Stromal cell of bone marrow (primary cell): ENCODE results near the gene TMEM53.
A peak's percentile ranks its signal among the peaks of the same experiment; 100 is the strongest.

Experiments used
- DNase-seq: peaks from one replicate; pipeline ENCODE4 v3.0.0-alpha.2; 2012; ENCODE audit warnings: low read depth

TMEM53 gene

DNA sequence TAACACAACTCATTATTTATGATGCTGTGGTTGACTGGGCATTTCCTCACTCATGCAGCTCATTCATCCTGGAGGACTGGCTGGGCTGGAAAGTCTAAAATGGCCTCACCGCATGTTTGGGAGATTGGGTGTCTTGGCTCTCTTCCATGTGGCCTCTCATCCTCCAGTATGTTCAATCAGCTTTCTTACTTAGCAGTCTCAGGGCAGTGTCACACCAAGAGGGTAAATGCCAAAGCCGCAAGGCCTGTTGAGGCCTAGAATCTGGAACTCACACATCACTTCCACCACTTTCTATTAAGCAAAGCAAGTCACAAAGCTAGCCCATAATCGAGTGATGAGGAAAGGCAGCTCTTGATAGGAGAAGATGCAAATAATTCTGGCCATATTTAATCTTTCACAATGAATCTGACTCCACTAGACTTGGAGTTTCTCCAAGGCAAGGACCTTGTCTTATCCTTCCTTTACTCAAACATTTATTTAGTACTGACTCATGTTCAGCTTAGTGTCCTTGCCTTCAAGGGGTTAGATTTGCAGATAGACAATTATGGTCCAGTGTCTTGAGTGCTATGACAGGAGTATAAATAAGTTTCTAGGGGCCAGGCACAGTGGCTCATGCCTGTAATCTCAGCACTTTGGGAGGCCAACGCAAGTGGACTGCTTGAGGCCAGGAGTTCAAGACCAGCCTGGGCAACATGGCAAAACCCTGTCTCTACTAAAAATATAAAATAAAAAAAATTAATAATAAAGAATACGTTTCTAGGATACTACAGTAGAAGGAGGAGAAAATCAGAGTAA, 45.1 kb downstream of the TMEM53 start:
- DNase-seq: peak; percentile 80

DNA sequence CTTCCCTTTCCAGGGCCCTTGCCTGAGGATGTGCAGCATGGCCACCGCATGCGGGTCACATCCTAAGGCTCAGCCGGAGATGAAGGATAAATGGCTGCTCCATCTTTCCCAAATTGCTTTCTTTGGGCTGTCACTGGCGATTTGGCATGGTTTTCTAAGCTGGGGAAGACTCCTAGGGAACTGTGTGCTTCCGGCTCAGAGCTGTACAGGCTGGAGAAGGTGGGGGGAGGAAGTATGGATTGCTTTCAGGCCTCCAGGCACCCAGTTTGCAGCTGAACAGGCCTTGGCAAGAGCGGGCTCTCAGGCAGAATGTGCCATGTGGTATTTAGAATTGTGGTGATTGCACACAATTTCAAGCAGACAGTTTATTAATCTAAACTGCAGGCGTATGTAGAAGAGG, 48.9 kb downstream of the TMEM53 start:
- no peak for DNase-seq

DNA sequence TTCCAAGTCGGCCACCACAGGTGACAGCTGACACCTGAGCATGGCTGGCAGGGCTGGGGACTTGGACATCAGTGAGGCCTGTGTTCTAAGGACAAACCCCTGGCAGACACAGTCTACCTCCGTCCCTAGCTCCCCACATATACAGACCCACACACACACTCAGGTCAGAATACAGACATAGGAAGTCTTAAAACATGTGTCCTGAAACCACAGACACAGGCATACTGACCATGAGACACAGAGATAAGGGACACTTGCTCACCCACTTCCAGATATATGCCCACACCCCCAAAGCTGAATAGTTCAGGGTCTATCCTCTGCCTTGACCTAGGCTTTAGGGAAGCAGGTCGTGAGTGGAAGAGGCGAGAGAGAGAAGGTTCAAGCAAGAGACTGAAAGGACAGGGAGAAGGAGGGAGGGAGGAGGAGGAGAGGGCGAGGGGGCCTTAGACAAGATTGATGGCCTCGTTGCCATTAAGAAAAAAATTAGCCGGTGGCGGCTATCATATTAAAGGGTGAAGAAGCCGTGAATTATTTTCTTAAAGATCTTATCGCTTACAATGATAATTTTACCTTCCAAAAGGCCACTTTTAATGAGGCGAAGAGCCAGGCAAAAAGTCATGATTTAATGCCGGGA, 49.9 kb downstream of the TMEM53 start:
- no peak for DNase-seq

DNA sequence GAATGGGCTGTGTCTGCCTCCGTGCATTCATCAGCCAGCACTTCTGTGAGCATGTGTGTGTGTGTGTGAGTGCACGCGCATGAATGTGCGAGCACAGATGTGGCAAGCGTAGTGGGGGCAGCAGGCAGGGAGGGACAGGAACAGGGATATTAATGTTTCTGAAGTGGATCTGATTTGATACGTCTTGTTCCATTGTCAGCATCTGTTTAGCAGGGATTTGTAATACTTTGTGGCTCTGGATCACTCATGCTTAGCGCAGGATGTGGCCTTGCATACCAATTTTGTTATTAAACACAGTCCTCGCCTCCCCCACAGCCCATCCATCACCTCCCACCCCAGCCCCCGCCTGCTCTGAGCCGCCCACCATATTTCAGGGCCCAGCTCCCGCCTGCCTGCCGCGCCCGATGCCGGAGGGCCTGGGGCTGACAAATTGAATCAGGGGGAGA, 52.4 kb downstream of the TMEM53 start:
- no peak for DNase-seq

DNA sequence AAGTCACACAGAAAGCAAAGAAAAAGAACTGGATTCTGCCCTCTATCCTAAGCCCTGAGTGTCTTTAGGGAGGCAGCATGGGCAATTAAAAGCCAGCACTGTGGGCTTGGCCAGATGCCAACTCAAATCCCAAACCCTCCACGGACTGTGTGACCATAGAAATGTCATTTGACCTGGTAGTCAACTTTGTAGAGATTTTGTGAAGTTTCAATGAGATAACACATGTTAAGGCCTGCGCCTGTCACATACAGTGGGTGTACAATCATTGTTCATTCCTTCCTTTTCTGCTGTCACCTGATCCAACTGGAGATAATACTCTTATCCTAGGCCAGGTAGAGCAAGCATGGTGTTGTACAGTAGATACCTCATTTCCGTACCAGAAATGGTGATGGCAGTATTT, 54.2 kb downstream of the TMEM53 start:
- DNase-seq: no peak

DNA sequence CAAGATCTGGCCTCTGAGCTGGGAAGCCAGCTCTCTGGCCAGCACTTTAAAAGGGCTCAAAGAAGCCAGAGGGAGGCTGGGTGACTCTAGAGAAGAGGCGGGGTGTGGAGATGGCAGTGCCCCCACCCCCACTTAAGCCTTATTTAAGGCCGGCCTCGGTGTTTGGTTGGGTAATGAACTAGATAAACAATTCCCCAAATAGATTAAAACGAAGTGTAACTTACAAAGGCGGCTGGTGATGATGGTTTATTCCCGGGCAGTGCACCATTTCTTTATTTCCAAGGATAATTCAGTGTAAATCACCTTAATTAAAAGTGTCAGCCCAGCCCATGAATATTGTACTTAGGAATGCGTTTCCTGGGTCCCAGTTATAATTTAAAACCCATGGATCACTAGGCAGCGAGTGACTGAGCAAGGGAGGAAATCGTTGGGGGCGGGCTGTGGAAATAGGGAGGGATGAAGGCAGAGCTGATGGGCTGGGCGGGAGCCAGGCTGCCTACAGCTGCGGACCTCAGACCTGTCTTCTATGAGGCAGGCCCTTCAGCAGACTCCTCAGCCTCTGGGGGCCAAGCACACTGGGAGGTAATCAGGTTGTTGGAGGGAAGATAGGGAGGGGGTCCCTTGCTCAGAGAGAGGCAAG, 54.9 kb downstream of the TMEM53 start:
- no peak for DNase-seq

DNA sequence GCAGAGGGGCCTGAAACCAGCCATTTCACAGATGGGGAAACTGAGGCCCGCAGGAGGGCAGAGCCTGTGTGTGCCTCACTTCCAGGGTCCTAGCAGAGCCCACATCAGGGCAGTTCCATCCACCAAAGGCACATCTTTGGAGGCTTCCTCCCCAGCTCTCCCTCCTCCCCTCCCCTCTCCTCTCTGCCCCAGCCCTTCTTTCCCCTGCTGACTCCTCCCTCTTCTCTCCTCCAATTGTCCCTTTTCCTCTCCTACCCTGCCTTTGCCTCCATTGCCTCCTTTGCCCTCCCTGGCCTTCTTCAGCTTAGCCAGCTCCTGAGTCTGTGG, 56.6 kb downstream of the TMEM53 start:
- DNase-seq: no peak

DNA sequence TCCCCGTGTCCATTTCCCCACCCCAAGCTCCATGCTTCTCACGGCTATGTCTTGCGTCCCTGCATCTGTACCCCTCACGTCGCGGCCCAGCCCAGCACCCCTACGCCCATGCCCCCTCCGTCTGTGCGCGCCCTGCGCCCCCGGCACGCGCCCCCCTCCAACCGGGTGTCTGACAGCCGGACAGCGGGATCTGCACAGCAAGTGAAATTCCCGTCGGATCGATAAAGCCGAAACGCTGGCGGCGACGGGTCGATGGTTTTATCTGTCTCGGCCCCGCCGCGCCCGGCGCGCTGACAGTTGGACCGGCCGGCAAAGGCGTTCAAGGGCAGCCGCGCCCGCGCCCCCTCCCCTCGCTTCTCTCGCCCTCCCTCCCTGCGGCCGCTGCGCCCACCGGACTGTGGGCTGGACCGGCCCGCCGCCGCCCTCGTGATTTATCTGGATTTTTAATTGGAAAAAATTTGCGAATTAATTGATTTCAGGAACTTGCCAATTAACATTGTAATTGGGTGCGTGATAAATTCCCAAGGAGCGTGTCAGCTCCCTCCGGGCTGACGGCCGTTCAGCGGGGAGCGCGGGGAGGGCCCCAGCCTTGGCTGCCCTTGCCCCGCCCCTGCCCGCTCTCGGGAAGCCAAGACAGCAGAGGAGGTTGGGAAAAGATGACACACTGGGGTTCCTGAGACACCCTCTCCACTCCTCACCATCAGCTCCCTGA, 57.1 kb downstream of the TMEM53 start:
- no peak for DNase-seq

DNA sequence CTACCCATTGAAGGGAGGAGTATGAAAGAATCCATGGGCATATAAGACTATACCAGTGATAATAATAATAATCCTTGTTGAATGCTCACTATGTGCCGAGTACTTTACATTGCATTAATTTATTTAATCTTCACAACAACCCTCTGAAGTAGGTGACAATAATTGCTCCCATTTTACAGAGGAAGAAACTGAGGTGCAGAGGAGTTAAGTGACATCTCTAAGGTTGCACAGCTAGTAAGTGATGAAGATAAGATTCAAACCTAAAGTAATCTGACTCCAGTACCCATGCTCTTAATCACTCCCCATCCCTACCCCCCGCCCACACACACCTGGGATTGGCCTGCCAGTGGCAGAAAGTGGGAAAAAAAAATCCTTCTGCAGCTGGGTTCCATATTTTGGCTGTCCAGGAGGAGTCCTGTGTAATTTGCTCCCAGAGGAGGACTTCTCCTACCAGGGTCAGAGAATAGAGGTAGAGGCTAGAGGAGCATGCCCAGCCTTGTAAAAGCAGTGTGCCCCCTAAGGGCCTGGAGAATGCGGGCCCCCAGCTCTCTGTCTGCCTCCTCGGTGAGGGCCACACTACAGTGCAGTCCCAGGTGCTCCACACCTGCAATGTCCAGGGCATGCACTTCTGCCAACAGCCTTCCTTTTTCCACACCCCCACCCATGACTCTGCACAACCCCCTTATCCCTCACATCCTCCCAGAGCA, 57.8 kb downstream of the TMEM53 start:
- no peak for DNase-seq

DNA sequence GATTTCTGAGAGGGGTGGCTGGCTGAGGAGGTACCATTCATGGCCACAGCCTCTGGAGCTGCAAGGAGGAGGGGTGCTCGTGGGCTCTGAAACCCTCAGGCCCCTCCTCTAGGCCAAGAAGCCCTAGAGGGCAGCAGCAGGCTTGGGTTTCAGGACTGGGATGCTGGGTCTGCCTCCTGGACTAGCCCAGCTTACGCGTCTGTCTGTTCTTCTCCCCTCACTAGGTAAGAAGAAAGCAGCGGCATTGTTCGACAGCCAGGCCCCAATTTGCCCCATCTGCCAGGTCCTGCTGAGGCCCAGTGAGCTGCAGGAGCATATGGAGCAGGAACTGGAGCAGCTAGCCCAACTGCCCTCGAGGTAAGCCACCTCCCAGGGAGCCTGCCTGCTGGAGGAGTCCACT, 60.3 kb downstream of the TMEM53 start:
- no peak for DNase-seq

DNA sequence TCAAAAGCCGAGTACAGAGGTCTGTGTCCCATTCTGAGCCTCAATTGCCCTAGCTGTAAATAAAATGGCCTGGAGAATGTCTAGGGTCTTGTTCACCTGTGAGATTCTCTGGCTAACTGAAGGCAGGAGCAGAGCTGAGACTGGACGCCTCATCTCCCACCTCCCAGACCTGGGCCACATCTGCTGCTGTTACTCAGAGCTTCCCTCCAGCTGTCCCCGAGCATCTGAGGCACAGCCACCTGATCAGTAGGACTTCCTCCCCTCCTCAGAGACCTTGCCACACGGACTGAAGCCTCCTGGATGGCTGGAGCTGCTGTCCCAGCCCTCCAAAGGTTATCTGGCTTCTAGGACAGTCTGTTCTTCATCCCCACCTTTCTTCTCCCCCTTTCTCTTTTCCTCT, 62.4 kb downstream of the TMEM53 start:
- no peak for DNase-seq

DNA sequence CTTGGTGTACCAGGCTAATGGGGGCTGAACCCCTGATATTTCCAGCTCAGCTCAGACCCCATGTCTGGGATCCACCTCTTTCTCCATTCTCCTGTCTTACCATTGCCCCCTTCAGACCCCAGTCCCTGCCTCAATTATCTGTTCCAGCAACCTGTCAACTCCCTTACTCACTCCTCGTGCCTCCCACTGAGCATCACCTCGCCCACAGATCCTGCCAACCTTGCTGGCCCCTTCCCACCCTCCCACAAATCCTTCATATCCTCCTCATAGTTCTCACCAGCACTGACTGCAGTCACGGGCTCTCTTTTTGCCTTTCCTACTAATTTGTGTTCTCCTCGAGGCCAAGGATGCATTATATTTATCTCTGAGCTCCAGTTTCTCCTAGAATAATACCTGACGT, 62.9 kb downstream of the TMEM53 start:
- DNase-seq: no peak

DNA sequence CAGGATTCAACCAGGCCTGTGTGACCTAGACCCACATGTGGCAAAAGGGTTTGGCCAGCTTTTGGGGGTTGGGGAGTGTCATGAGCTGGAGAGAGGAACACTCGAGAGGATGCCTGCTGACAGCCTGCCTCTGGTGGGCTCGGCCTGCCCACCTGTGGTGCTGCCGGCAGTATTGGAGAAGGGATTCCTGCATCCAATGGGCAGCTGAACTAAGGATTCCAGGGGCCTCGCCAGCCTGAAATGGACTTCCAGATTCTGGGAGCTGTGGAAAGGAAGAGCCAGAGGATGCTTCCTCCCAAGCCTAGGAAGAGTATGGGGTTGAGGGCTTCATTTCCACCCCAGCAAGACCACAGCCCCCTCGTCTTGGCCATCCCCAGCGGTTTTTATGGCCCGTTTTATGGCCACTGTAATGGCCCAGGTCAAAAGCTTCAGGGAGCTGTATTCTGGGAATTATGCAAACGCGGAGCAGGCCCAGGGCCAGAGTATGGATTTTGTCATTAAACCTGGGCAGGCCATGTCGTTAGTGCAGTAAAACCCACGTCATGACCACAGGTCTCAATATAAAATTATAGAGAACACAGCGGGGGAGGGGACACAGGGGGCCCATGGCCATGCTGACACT, 63.6 kb downstream of the TMEM53 start:
- DNase-seq: no peak

DNA sequence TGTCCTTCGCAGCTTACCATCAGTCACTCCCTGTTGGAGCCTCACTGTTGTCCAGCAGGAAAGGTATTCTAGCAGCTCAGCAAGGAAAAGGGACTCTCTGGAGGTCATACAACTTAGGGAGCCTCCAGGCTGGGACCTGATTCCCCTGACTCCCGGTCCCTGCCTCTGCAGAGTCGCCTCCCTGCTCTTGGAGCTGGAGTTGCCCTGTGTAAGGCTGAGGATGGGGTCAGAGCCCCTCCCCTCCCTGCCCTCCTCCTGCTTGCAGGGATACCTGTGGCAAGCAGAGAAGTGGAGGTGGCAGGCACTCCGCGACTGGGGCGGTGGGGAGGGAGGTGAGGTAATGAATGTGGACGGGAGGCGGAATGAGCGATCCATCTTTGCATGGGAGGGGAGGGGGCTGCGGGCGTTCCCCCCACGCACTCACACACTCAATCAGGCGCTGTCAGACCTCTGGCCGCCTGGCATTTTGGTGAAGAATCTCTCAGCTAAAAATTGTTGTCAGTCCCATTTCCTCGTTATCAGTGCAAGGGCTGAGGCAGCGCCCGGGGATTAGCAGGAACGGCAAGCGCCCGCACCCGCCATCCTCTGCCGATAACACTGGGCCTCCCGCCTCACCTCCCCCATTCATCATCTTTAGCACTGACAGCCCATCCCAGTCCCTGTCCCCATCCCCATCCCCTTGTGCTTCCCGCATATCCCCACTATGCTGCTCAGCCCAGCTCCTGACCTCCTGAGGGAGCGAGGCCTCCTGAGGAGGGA, 64.3 kb downstream of the TMEM53 start:
- DNase-seq: no peak

DNA sequence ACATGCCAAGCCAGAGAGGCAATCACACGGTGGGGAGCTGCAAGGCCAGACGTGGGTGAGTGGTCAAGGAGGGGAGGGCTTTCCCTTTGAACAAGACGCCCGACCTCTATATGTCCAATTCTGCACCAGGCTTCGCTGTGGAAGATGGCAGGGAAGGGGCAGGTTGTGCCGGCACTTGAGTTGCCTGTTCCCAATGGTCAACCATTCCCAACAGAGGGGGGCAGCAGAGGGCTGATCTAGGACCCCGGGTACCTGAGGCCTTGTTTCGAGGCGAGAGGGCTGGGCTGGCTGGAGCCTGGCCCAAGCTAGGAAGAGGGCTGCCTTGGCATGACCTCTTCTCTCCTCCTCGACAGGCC, 64.9 kb downstream of the TMEM53 start:
- no peak for DNase-seq

DNA sequence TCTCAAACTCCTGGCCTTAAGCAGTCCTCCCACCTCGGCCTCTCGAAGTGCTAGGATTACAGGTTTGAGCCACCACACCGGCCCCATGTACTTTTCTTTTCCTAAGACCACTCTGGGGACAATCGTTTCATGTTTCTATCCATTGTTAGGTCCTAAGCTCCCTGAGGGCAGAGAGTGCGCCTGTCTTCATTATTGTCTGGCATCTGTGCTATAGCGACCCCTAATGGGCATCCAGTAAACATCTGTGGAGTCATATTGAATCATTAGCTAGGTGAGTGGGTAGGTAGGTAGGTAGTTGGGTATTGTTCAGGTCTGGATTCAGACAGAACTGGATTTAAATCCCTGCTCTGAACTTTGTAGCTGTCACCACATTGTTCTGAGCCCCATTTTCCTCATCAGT, 66.1 kb downstream of the TMEM53 start:
- no peak for DNase-seq

DNA sequence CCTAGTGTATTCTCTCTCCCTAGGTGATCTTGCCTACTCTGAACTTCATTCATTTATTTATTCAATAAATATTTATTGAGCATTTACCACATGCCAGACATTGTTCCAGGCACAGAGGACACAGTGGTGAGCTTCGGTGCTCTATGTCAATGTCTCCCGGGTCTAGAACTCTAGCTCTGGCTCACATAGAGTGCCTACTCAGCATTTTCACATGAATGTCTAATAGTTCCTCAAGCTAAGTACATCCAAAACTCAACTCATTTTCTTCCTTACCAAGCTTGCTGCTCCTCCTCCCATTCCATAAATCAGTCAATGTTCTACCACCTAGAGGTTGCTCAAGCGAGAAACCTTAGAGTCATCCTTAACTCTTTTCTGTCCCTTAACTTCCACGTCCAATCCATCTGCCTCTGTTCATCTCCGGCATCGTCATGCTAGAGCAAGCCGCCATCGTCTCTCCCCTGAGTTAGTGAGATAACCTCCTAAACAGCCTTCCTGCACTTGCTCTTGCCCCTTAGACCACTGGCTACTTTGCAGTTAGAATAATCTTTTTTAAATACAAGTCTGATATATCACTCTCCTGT, 67.5 kb downstream of the TMEM53 start:
- DNase-seq: no peak

DNA sequence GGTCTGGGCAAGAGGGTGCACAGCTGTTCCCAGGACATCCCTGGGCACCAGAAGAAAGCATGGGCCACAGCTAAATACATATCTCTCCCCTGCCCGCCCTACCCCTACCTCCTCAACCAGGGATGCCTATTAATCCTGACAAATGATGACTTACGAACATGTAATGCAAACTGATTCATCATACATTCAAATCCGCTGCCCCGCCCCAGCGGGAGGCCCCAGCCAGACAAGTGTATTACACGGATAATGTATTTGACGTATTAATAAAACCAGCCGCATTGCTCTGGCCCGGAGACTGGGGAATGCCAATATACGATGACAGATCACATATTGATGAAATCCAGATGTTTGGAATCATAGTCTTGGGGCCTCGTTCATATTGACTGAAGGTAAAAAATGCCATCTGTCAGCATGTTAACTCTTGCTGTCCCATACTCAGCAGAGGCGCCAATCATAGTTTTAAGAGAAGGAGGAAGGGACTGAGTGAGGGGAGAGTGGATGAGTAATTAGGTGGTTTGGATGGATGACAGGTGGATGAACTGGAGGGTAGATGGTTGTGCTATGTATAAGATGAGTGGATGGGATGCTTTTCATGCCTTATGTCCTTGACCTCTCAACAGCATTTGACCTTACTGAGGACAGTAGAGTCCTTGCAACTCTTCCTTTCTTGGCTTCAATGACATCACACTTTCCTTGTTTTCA, 68.2 kb downstream of the TMEM53 start:
- peak; percentile 9 for DNase-seq

DNA sequence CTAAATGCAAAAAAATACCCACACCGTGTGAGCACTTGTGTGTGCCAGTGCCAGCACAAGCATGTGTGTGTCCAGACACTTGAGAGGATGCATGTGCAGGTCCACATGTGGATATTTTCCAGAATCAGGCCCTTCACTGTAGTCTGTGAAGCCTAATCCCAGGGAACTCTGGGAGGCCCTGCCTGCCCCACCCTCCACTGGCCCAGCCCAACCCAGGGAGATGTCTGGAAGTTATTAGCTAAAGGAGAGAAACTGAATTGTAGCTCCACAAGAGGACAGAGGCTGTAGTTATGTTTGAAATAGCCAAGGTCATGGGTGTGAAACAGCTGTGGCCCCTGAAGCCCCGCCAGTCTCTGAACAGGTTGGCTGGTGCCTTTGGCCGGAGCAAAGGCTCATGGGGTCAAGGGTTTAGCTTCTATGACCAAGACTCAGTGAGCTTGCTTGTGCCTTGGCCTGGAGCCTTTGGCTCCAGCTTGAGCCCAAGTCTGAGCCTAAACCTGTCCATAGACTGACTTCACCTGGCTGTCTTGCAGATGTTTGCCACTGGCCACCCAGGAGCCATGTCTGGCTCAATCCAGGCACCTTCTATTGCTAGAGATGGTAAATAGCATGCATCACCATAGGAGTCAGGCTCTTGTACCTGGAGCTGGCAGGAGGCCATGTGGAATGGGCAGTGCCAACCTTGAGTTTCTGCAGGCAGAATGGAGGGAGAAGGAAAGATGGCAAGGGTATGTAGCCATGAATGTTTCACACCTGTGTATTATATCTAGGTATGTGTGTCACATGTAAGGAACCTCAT, 69.9 kb downstream of the TMEM53 start:
- DNase-seq: no peak
